Ishikawa (cell line): ENCODE measurements around the gene ESF1.

ENCODE experiments used
- CEBPB ChIP-seq: IDR thresholded peaks from 2 replicates; pipeline ENCODE4 v1.6.1; 2012
- CREB1 ChIP-seq: IDR thresholded peaks from 2 replicates; pipeline ENCODE4 v1.6.1; 2012; ENCODE audit warnings: low read depth
- EGR1 ChIP-seq: IDR thresholded peaks from 2 replicates; pipeline ENCODE4 v1.6.1; 2012
- EP300 ChIP-seq: IDR thresholded peaks from 2 replicates; pipeline ENCODE4 v1.6.1; 2012; ENCODE audit warnings: borderline replicate concordance
- FOXM1 ChIP-seq: IDR thresholded peaks from 2 replicates; pipeline ENCODE4 v1.6.1; 2012; ENCODE audit warnings: low read depth, borderline replicate concordance
- MAX ChIP-seq: IDR thresholded peaks from 2 replicates; pipeline ENCODE4 v1.6.1; 2012
- NFIC ChIP-seq: IDR thresholded peaks from 2 replicates; pipeline ENCODE4 v1.6.1; 2012
- RAD21 ChIP-seq: IDR thresholded peaks from 2 replicates; pipeline ENCODE4 v1.6.1; 2012; ENCODE audit warnings: low read depth
- REST ChIP-seq: IDR thresholded peaks from 2 replicates; pipeline ENCODE4 v1.6.1; 2012; ENCODE audit warnings: low read depth, mild to moderate bottlenecking
- TAF1 ChIP-seq: IDR thresholded peaks from 2 replicates; pipeline ENCODE4 v1.6.1; 2012; ENCODE audit warnings: low read depth, mild to moderate bottlenecking
- TCF12 ChIP-seq: IDR thresholded peaks from 2 replicates; pipeline ENCODE4 v1.6.1; 2012; ENCODE audit warnings: low read depth
- TEAD4 ChIP-seq: IDR thresholded peaks from 2 replicates; pipeline ENCODE4 v1.6.1; 2012
- YY1 ChIP-seq: IDR thresholded peaks from 2 replicates; pipeline ENCODE4 v1.6.1; 2012; ENCODE audit warnings: low read depth
- ZBTB7A ChIP-seq: IDR thresholded peaks from 2 replicates; pipeline ENCODE4 v1.6.1; 2012; ENCODE audit warnings: low read depth
- TF ChIP-seq, protein P1 (sequence below): IDR thresholded peaks from 2 replicates; pipeline ENCODE4 v1.6.1; 2012

The ESF1 gene

GRCh38 chr20:13778827-13779226 lies 5.9 kb downstream of the ESF1 start:
- no peak for TF ChIP-seq NFIC

GRCh38 chr20:13777171-13777601 lies 7.5 kb downstream of the ESF1 start:
- no peak for TF ChIP-seq TAF1
- no peak for TF ChIP-seq TCF12
- no peak for TF ChIP-seq ZBTB7A
- no peak for TF ChIP-seq RAD21
- TF ChIP-seq EGR1 = no peak
- no peak for TF ChIP-seq CREB1
- TF ChIP-seq REST = no peak
- no peak for TF ChIP-seq MAX
- TF ChIP-seq, protein P1, sequence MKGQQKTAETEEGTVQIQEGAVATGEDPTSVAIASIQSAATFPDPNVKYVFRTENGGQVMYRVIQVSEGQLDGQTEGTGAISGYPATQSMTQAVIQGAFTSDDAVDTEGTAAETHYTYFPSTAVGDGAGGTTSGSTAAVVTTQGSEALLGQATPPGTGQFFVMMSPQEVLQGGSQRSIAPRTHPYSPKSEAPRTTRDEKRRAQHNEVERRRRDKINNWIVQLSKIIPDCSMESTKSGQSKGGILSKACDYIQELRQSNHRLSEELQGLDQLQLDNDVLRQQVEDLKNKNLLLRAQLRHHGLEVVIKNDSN = no peak
- TF ChIP-seq FOXM1 = no peak
- TF ChIP-seq TEAD4 = no peak
- TF ChIP-seq EP300 = no peak
- no peak for TF ChIP-seq CEBPB
- TF ChIP-seq NFIC = no peak
- no peak for TF ChIP-seq YY1

DNA sequence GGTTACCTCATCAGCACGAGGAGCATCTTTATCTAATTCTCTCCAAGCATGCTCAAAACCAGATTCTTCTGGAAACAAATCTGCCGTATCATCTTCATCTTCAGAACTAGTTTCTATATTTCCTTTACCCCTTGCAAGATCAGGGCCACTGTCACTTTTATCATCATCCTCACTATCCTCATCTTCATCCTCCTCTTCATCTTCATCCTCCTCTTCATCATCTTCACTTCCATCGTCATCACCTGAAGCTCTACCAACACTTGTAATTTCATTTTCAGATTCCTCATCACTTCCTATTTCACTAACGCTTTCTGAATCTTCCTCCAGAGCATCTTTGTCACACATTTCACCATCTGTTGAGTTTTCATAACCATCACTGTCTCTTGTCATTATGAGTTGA lies 8.9 kb downstream of the ESF1 start:
- TF ChIP-seq EGR1 (no peak), CREB1 (no peak), ZBTB7A (no peak), TEAD4 (no peak), EP300 (no peak), RAD21 (no peak), CEBPB (no peak), FOXM1 (no peak), MAX (no peak)
- TF ChIP-seq, protein P1 = no peak

GRCh38 chr20:13772529-13772928 lies 12.2 kb downstream of the ESF1 start:
- no peak for TF ChIP-seq CREB1

GRCh38 chr20:13771853-13772453 lies 12.8 kb downstream of the ESF1 start:
- TF ChIP-seq FOXM1 (no peak), RAD21 (0 out of 2 replicates have a peak, but pooled peaks have one; percentile 19), CEBPB (no peak), CREB1 (no peak)

DNA sequence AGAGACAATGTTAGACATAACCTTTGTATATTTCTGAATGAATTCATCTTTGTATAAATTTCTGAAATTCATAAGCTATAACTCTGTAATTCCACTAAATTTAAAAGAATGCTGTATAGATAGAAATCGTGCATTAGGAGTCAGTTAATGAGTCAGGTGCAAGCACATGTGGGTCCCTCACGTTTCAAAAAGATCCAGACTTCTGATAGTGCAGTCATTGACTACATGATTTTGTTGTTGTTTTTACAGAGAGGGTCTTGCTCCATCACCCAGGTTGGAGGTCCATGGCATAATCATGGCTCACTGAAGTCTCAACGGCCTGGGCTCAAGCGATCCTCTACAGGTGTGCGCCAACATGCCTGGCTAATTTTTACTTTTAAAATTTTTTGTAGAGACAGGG lies 14.6 kb downstream of the ESF1 start:
- no peak for TF ChIP-seq YY1
- TF ChIP-seq FOXM1 = no peak
- no peak for TF ChIP-seq RAD21
- TF ChIP-seq CREB1 = no peak
- TF ChIP-seq TAF1 = no peak
- TF ChIP-seq CEBPB = no peak
- TF ChIP-seq EGR1 = no peak
- TF ChIP-seq, protein P1 = no peak
- TF ChIP-seq TEAD4 = no peak
- no peak for TF ChIP-seq TCF12
- no peak for TF ChIP-seq REST
- TF ChIP-seq NFIC = no peak
